ENCODE results near the gene PEG3. TPM values are rescaled to one million over a fixed set of nuclear protein-coding genes. Genes with fewer than 3 reads are reported as not detected.

PEG3 gene
- total RNA-seq, 2 donors from 2014 or later: 4.8 to 8.3 TPM

DNA sequence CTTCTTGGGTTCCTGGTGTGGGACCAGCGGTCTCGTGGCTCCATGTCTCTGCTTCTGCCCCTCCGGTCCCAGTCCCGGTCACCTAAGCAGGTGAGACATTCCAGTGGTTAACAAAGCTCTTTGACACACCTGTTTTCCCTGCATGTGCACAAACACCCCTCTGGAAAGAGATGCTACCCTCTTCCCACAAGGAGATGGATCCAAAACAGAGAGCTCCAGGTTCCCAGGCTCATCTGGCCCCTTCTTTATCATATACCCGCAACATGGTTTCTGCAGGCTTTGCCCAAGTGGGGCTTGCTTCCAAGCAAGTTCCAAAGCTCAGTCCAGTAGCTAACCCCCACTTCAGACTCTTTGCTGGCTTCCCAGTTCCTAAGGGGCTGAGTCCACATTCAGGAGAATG, 17.8 kb downstream of the PEG3 start:
- Histone ChIP-seq H3K4me3 (no peak overlapping the region), H3K4me1 (no peaks in the 10 kb centered on the region), H3K27ac (no peak overlapping the region), H3K9me3 (no peaks in the 10 kb centered on the region), H3K27me3 (no peaks in the 10 kb centered on the region), H3K36me3 (peaks cover 10% of the 10 kb centered on the region)
- TF ChIP-seq, protein P1, sequence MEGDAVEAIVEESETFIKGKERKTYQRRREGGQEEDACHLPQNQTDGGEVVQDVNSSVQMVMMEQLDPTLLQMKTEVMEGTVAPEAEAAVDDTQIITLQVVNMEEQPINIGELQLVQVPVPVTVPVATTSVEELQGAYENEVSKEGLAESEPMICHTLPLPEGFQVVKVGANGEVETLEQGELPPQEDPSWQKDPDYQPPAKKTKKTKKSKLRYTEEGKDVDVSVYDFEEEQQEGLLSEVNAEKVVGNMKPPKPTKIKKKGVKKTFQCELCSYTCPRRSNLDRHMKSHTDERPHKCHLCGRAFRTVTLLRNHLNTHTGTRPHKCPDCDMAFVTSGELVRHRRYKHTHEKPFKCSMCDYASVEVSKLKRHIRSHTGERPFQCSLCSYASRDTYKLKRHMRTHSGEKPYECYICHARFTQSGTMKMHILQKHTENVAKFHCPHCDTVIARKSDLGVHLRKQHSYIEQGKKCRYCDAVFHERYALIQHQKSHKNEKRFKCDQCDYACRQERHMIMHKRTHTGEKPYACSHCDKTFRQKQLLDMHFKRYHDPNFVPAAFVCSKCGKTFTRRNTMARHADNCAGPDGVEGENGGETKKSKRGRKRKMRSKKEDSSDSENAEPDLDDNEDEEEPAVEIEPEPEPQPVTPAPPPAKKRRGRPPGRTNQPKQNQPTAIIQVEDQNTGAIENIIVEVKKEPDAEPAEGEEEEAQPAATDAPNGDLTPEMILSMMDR (IDR thresholded peaks at IDR 0.05): no peak
- DNase-seq (ENCODE audit: low spot score): no peak

DNA sequence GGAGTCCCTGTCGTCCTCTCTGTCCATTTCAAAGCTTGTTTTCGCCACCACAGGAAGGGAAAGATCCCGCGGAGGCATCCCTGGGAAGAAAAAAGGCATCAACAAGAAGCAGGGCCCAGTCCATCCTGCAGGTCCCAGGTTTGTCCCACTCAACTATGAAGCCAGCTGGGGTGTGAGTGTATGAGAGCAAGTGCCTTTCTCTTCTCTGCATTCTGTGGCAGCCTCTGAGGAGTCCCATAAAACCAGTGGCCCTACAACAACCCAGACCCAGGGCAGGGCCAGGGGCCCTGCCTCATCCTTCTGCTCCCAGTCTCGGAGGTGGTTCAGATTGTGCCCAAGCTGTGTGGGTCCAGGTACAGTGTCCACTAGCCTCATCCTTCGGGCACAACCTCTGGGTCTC, 18.9 kb downstream of the PEG3 start:
- Histone ChIP-seq H3K4me3 (no peak overlapping the region), H3K4me1 (no peaks in the 10 kb centered on the region), H3K27me3 (no peaks in the 10 kb centered on the region), H3K9me3 (no peaks in the 10 kb centered on the region), H3K36me3 (peaks cover 20% of the 10 kb centered on the region), H3K27ac (no peak overlapping the region)
- TF ChIP-seq, protein P1 (IDR thresholded peaks at IDR 0.05): no peak
- DNase-seq (ENCODE audit: low spot score): no peak

DNA sequence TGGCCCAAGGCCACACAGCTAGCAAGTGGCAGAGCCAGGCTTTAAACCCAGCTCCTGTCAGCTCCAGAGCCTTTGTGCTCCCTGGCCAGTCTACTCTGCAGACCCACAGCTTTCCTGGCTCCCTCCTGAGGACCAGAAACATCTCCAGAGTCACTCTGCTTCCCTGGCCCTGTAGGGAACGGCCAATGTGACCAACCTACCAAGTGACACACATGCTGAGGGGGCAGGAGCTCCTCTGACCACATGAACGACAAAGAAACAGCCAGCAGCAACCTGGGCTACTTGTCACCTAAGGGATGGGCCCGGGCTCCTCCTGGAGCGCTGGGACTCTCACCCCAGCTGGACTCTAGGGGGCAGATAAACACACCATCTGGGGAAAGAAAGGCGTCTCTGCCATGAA, 19.3 kb downstream of the PEG3 start:
- no peak for DNase-seq (ENCODE audit: low spot score)
- Histone ChIP-seq H3K9me3 (no peaks in the 10 kb centered on the region), H3K27ac (no peak overlapping the region), H3K4me3 (no peak overlapping the region), H3K27me3 (no peaks in the 10 kb centered on the region), H3K36me3 (peaks cover 20% of the 10 kb centered on the region), H3K4me1 (no peaks in the 10 kb centered on the region)
- TF ChIP-seq, protein P1 (IDR thresholded peaks at IDR 0.05): no peak

DNA sequence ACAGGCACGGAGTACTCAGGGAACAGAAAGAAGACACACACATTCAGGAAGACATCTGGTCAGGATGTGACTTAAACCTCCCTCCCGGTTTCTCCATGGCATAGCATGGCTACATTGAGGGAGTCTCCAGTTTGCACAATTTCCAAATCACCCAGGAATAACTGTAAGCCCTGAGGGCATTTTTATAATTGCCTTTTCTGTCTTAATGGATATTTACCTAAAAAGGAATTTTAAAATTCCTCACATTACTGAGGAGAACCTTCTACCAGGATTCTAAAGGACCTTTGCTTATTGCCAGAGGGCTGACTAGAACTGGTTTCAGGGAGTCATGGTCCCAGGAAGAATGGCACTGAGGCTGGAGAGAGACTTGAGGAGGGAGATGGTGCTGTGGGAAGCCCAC, 21.4 kb downstream of the PEG3 start:
- no peak overlapping the region for H3K27ac ChIP-seq
- no peak for DNase-seq (ENCODE audit: low spot score)
- H3K9me3 ChIP-seq: no peaks in the 10 kb centered on the region
- no peaks in the 10 kb centered on the region for H3K27me3 ChIP-seq
- TF ChIP-seq, protein P1 (IDR thresholded peaks at IDR 0.05): no peak
- no peaks in the 10 kb centered on the region for H3K4me1 ChIP-seq
- peaks cover 20% of the 10 kb centered on the region for H3K36me3 ChIP-seq
- H3K4me3 ChIP-seq: no peak overlapping the region

DNA sequence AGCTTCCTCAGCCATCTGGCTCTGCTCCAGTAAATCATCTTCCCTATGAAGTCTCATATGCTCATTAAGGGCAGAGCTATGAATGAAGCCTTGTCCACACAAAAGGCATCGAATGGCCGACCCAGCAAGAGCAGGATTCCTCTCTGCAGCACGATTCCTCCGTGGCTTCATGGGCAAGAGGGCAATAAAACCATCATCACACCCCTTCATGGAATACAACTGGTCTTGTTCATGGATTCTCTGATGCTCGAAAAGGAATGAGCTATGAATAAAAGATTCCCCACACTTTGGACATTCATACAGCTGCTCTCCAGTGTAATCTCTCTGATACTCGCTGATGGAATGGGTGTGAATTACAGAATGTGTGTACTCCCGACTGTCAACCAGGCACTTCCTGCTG, 25.9 kb downstream of the PEG3 start:
- peaks cover 16% of the 10 kb centered on the region for H3K36me3 ChIP-seq
- no peak overlapping the region for H3K27ac ChIP-seq
- no peaks in the 10 kb centered on the region for H3K4me1 ChIP-seq
- TF ChIP-seq, protein P1 (IDR thresholded peaks at IDR 0.05): no peak
- no peaks in the 10 kb centered on the region for H3K9me3 ChIP-seq
- DNase-seq (ENCODE audit: low spot score): no peak
- no peak overlapping the region for H3K4me3 ChIP-seq
- no peaks in the 10 kb centered on the region for H3K27me3 ChIP-seq

DNA sequence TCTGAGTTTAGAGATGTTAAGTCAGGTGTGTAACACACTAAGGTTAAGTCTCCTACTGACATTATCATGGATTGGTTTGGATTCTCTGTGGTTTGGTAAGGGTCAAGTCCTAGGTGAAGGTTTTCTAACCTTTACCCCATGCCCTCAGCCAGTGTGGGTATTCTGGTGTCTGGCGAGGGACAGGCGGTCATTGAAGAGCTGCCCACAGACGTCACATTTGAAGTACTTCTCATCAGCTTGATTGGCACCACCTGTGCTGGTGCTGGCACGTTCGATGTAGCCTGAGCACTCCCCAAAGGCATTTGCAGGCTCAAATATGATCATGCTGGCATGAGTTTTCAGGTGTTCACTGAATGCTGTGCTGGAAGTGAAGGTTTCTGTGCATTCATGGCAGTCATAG, 27.0 kb downstream of the PEG3 start:
- peaks cover 16% of the 10 kb centered on the region for H3K36me3 ChIP-seq
- H3K27me3 ChIP-seq: no peaks in the 10 kb centered on the region
- H3K4me3 ChIP-seq: no peak overlapping the region
- H3K4me1 ChIP-seq: no peaks in the 10 kb centered on the region
- TF ChIP-seq, protein P1 (IDR thresholded peaks at IDR 0.05): no peak
- no peak overlapping the region for H3K27ac ChIP-seq
- DNase-seq (ENCODE audit: low spot score): no peak
- no peaks in the 10 kb centered on the region for H3K9me3 ChIP-seq
